EH (cell line): Measurements from ENCODE around the gene POU2F1.

Experiments used
- DNase-seq: peaks from one replicate; pipeline ENCODE4 v3.0.0-alpha.2; 2015; ENCODE audit warnings: low read depth

The POU2F1 gene

DNA sequence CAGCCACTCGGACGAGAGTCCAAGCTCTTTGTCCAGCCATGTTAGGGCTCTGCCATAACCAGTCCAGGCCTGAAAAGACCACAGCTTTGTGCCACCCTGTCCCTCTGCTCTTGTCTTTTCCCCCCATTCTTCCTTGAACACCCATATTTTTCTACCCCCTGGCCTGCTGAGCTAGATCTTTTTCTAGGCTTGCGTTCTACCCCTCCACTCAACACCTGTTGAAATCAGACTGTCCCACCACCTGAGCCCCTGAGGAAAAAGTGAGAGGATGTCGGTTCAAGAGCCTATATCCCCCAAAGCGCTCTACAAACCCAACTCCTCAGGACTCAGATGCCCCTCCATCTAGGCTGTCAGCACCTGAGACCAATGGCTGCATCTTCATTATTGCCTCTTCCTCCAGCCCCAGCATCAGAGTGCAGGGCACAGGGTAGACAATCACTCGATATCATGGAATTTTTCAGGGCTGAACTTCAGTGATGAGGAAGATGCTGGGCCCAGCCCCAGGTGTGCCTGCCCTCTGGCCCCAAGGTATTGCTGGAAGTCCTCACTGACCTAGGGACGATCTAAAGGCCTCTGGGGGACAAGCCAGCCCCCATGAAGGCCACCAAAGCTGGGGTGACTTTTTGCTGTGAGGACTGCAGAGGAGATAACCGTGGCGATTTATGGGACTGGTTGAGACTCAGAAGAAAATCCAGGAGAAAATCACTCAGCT, 222.3 kb downstream of the POU2F1 start:
- DNase-seq: no peak

DNA sequence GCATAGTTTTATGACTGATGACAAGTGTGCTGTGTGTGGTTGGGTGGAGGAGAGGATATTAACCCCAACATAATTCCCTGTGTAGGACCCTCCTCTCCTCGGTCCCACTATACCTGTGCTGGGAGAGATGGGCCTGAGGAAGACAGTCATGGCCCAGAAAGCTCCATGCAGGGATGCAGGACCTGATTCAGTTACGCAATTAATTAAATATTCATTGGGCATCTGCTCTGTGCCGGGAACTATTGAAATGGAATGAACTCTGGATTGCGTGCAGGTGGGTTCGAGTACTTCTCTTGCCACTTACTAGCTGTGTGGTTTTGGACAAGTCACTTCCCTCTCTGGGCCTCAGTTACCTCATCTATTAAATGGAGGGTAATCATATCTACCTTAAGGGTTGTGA, 223.1 kb downstream of the POU2F1 start:
- DNase-seq: no peak

DNA sequence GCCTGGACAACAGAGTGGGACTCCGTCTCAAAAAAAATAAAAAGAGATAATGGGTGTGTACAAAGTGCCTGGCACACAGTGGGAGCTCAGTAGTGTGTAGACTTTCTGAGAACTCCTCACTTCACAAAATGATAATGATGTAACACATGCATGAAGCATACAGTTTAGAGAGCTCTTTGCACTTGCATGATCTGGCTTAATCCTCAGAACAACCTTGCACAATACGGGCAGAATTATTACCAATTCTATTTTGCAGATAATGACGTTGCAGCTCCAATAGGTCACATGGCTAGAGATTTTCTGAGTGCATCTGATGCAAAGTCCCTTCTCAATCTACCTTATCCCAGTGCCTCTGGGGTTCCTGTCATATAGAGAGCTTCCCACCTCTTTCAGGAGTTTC, 226.3 kb downstream of the POU2F1 start:
- no peak for DNase-seq

DNA sequence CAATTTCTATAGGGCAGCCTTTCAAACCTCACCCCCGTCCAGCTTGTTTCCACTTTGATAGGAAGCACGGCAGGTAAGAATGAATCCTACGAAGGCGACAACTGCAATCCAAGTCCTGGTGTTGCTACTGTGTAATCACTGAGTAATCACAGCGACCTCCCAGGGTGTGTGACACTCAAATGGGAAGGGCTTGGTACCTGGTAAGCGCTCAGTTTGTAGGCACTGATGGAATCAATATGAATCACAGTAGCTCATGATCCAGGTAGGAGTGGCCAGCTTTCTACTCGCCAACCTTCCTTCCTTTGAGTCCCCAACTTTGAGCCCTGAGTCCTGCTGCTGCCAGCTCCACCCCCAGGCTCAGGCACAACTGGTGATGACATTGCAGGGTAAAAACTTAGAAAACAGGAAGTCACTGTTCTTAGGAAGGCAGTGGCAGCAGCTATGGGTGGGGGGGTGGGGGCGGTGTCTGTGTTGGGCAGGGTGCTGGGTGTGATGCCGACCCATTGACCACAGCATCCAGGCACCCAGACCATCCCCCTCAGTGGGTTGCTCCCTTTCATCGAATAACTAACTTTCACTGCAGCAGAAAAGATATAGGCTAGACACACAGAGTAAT, 226.9 kb downstream of the POU2F1 start:
- peak; percentile 3 for DNase-seq

DNA sequence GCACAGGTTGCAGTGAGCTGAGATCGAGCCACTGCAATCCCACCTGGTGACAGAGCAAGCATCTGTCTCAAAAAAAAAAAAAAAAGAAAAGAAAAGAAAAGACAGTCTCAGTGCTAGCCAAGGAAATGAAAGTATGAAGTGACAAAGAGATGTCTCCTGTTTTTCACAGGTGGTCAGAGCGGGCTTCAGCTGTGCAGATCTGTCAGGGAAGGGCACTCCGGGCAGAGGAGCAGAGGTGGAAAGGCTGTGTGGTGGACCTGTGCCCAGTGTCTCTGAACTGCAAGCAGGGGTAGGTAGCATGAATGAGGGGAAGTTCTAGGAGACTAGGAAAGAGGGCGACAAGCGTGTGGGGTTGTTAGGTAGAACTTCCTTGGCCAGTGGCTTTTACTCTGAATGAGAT, 230.2 kb downstream of the POU2F1 start:
- DNase-seq: no peak

DNA sequence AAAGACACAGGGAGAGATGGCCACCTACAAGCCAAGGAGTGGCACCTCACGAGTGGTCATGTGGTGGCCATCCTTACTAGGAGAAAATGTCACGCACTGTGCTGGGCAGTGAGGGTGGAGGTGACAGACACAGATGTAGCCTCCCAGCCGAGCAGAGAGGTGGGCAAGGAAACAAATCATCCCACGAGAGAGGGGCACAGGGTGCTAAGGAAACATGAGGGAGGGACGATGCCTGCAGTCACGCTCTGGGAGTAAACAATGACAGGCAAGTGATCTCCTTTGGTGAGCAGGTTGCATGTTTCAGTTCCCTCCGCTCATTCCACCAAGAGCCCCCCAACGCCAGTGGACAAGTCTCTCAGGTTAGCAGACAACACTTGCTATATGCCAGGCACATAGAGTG, 231.8 kb downstream of the POU2F1 start:
- DNase-seq: no peak

DNA sequence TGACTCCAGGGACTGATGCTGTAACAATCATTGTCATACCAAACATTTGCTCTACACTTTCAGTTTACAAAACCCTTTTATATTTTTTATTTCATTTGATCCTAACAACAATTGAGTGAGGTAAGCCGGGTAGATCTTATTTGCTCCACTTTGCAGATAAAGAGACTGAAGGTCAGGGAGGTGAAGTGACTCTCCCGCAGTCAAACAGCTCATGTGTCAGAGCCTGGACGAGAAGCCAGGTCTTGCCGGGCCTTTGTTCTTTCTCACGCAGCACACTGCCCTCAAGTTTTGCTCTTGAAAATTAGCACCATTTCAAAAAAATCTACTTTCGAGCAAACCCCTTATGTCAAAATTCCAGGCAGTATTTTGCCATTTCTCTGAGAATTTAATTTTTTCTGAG, 232.4 kb downstream of the POU2F1 start:
- DNase-seq: no peak

DNA sequence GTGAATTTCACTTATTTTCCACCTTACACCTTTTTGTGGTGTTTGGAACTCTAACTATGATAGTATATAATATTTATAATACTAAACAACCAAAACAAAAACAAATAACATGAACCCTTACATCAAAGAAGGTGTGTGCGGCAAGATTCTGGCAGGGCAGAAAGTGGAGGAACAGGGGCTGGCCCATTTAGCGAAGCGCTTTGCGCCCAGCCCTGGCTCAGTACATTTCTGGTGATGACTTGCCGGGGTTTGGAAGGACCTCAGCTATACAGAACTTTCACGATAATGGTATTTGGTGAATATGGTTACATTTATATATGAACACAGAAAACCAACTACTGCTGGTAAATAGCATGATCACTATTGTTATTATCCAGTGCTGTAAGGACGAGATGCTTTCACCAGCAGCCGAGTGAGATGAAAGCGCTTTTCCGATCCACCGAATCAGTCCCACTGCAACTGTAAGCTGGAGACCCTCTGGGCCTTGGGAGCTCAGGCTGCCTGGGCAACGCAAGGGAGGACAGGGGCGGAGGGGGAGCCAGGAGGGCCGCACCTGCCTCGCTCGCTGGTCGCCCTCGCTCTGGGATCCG, 233.7 kb downstream of the POU2F1 start:
- no peak for DNase-seq

DNA sequence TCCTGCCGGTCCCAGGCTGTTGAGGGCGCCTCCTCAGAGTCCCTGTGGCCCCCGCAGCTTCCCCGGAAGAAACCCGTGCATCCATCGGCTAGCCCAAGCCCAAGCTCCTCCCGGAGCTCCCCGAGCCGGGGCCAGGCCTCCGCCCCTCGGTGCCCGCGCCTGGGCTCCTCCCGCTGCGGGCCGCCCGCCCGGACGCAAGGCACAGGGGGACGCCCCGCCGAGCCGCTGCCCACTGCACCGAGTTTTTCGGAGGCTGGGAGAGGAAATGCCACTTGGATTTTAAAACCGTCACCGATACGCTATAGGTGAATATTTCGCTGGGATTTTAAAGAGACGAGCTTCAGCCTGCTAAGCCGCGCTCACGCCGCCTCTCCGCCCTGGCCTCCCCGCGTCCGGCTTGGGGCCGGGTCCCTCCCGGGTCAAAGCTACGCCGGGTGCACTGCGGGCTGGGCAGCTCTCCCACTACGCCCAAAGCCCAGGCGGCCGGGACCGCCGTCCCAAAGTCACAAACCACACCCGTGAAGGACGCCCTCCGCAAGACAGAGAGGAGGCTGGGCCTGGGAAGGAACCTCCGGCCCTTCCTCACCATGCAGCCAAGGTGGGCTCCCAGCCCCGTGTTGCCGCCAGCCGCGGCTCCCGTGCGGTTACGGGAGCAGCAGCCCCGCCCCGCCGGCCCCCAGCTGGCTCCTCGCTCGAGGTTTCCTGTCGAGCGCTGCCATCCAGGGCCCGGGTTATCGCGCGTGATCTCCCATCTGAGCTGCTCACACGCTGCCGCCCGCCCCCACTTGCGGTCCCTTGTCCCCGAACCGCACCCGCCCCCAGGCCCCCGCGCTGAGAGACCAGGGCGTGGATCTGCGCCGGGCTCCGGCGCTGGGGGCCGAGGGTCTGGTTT, 234.5 kb downstream of the POU2F1 start:
- peak; percentile 56 for DNase-seq

DNA sequence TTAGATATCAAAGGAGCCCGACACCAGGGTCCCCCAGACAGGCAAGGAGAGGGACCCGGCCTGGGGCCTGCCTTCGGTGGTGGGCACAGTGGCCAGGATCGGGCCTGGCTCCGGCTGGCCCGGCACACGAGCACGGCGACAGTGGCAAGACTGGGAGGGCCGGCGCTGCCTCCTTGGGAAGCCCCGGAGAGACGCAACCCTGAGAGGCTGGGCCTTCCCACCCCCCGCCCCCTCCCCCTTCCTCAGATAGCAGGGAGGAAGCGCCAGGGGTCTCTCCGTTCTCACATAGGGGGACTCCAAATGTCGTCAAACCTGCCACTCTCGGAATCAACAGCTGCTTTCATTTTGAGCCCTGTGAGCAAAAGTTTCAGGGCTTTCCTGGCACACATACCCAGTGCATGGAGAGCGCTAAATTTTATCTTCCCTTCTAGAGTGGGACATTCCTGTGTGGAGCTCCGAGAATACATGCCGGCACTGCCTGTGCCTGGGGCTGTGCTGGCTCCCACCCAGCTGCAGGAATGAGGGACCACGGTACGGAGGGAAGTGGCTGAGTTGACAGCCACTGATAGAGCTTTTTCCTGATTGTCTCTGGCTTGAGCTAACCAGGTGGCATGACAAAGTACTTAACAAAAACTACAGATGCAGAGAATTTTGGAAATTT, 235.2 kb downstream of the POU2F1 start:
- peak; percentile 24 for DNase-seq

DNA sequence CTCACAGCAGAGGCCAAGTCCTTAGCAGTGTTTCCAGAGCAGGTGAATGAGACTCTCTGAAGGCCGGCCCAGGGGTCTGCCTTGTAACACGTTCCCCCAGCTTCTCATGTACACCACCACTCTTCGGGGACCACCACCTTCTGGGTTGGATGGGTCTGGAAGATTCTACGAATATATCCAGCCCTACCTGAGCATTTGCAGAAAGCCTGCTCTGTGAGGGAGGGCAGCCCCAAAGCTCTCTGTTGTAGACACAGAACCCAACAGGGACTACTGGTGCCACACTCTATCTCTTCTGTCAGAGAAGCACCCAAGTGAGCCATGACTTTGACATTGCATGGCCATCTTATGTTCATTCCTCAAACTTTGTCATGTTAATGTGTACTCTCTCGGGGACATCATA, 235.8 kb downstream of the POU2F1 start:
- DNase-seq: no peak

DNA sequence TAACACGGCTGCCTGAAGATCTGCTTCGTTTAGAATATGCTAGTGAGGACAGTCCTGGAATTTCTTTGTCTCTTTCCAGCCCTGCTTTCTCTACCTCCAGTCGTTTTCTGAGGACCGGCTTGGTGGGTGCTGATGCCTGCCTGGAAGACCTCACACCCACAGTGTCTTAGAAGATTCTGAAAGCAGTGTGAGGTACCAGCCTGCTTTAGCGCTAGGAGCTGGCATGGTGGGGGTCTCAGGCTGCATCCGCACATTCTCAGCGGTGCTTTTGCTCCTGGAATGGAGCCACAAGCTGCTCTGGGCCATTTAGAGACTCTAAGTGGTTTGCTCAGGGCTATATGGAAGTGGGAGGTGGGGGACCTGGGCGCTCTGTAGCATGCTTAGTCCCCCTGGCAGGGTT, 236.2 kb downstream of the POU2F1 start:
- DNase-seq: no peak

DNA sequence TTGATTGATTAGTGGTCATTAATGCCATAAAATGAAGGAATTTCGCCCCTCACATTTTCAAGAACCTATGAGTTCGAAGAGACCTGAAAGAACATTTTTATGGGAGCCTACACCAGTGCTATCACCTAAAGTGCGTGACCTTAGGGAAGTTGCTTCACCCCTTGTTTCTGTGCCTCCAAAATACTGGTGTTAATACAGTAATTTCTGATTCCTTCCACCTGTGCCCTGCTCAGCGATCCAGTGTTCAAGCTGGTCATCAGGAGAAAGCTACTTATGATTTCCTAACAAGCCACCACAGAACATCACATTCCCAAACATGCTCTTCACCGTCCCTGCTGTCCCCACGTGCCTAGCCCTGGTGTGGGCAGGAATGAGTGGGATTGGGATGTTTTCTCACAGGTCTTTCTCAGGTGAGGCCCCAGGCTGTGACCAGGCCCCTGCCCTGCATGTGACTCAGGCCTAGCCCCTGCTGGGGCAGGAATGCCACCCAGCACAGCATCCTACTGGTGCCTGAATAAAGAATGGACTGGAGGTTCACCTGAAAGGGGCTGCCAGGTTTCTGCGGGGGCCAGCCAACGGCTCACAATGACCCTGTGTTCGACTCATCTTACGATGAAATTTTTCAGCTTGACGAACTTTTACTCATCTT, 237.4 kb downstream of the POU2F1 start:
- DNase-seq: no peak

DNA sequence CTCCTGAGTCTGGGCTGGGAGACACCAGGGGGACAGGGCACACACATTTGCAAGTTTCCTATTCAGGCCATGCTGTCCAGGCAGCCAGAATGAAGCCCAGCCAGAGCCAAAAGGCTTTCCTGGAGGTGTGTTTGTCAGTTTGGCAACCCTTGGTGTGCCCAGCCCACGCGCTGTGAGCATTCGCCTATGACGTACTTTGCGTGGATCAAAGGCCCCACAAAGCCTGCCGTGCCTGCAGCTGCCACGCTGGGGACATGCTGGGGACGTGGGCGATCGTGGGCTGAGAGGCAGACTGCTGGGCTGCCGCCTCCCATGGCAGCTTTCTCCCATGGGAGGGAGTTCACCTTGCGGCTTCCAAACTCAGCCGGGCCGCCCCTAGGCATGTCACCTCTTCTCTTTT, 240.2 kb downstream of the POU2F1 start:
- DNase-seq: no peak

DNA sequence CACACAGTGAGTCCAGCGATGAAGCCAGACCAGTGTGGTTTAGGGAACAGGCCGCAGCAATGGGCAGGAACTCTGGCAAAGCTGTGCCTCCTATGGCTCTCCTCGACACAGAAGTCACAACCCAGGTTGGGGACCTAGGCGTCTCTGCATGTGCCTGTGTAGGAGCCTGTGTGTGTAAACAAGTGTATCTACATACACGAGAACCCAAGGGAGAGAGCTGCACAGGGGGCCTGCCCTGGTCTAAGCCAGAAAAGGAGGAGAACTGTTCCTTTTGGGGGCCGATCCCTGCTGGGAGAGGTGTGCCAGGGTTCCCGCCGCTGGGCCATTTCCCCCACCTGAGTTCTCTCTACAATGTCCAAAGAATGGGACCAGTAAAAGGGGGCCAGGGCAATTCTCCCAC, 241.7 kb downstream of the POU2F1 start:
- no peak for DNase-seq

DNA sequence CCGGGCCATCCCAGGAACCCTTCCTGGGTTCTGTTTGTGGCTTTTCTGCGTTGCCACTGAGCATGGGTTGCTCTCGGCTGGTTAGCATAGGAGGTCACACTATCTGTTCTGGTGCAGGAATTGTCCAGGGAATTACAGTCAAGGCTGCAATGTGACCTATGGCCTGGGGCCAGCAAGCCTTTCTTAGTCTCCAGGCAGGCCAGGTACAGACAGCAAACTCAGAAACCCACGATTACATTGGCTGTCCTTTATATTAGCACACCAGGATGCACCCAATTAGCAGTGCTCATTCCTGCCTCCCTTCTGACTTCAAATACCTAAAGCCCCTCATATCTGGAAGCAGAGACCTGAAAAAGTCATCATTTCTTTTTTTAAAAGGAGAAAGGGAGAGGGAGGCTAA, 242.4 kb downstream of the POU2F1 start:
- no peak for DNase-seq

DNA sequence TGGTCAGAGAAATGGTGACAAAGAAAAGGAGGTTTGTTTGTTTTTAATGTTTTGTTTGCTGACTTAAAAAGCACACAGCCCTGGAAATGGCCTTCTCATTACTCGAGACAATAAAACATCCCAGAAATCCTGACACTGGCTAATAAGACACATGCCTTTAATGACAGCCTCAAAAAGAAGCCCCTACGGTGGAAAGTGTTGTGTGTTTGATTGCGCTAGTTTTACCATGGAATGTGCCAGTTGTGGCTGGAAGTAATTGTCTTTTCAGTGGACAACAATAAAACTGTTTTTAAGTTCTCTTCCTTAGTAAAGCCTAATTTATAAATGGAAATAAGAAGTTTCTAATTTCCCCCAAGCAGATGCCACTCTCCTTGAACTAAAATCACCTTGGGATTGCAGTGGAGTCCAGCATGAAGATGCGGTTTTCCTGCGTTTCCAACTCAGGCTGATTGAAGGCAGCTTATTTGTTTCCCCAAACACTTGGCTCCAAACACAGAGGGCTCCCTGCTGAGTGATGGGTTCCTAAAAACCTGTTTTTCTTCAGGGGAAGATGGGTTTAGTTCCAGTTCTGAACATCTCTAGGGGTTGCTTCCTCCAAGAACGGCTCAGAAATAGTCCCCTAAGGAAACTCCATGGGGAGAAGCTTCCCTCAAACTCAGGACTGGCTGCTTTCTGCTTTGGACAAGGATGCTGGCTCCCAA, 243.3 kb downstream of the POU2F1 start:
- DNase-seq: no peak

DNA sequence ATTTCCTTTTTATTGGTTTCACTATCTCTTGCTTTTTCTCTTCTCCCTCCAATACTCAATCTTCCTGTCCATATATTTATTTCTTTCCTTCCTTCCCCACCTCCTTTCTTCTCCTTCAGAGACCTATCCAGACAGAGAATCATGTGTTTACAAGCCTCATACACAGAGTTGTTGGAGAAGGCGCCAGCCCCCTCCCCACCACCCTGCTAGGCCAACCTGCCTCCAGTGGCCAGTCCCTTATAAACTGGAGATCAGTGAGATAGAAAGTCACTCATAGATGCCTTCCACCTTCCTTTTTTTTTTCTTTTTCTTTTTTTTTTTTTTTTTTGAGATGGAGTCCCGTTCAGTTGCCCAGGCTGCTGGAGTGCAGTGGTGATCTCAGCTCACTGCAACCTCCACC, 244.3 kb downstream of the POU2F1 start:
- no peak for DNase-seq

DNA sequence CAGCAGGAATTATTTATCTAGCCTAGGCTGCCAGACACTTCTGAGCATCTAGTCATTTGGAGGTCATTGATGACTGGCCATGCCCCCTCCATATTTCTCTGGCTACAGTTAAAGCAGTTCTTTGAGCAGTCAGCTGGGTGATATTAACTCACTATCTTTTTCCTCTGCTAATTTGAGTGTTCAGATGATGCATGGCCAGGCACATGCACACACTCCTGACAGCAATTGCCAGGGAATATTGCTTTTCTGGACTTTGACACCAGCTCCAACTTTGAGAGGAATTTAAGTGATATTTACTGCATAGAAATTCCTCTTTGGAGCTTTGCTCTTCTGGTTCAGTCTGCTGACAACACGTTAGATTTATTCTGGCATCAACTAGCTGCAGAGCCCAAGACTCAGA, 245.1 kb downstream of the POU2F1 start:
- no peak for DNase-seq

DNA sequence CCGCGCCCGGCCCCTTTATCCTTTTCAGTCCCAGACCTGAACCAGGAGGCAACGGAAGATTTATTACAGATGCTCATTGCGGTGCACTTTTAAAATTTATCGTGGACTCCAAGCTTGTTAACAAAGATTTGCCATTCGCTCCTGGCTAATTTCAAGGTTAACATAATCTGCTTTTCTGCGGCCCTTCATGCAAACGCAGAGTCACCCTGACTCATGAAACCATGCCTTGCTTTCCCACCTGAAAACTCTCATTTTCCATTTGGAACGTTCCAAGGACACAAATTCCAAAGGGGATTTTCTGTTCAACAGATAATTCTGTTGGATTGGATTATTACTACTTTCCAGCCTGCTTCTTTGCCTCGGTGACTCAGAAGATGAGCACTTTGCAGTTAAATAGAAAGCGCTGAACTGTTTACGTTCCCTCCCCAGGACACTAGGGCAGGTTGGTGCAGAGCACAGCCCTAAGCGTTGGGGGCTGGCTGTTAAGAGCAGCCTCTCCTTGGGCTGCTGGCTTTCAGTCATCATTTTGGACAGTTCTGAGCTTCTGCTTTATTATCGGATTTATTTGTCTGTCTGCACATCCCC, 246.5 kb downstream of the POU2F1 start:
- no peak for DNase-seq

DNA sequence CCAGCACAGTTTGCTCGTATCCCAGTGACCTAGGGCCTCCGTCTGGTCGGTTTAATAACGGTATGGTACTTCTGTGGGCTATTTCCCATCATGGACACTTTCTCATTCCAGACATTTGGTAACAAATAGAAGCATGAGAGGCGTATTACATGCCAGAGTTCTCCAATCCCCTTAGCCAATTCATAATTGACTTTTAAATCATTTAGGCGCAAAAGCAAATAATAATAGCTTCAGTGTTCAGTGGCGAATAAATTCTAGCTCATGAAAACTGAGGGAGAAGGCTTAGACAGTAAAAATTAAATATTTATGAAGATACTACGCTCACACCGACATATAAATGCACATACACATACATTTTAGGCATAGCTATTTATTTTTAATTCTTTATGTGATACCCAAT, 247.1 kb downstream of the POU2F1 start:
- DNase-seq: no peak
